T-helper 1 cell treated with Interleukin-12 subunit alpha and Interleukin-12 subunit beta and Interleukin-4 antibody, amounts not matched to agents 30 ng/mL and 1 ng/mL, for 36 hours (primary cell): ENCODE data around the gene SYT7. TPM values are rescaled to one million over a fixed set of nuclear protein-coding genes. Genes with fewer than 3 reads are reported as not detected.

ENCODE experiments used
- intact Hi-C: fragments of 100-400 bp; cut with micrococcal nuclease; formaldehyde crosslinking; loops from one replicate; pipeline ENCODE4 v1.15.1; 2024
- total RNA-seq: library from RNA; stranded (reverse); gene quantifications from 2 replicates; pipeline ENCODE4 v1.2.3, GENCODE V29; 2022

Gene SYT7
- total RNA-seq, 1 donor from 2014 or later: not detected

DNA sequence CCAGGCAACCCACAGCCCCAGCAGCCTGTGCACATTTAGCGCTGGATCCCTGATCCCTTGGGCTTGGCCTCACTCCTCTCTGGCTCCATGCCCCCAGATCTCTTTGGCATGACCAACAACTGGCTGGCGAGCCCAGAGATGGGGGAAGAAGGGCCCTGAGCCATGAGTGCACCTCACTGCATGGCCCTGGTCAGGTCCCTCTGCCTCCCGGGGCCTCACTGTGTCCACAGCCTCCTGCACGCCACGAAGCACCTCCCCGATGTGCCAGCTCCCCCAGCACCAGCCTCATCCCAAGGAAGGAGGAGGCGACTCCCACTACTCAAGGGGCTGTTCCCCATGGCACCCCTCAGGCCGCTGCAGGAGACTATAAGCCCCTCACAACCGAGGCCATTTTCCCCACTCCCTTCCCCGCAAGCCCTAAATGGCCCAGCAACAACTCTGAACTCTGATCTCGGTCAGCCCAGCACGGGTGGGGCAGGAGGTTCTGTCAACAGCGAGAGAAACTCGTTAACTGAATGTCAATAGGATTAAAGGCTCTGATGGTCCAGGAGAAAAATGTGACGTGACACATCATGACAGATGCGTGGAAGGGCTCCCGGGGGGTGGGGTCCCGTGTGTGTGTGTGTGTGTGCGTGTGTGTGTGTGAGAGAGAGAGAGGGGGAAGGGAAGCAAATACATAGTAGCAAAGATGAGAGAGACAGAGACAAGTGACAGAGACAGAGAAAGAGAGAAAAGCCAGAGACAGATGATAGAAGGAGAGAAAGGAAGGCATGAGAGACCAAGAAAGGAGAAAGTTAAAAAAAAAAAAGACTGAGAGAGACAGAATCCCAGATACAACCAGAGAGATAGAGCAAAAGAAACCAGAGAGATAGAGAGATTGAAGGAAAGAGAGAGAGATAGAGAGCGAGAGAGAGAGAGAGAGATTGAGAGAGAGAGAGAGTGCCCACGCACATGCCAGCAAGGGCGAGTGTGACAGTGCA is 28.4 kb upstream of the SYT7 start:
- intact Hi-C loops: no loop called here

- intact Hi-C loops: no loop called here
These were observed 27.2 kb upstream of the SYT7 start for GRCh38 chr11:61607920-61608599.

DNA sequence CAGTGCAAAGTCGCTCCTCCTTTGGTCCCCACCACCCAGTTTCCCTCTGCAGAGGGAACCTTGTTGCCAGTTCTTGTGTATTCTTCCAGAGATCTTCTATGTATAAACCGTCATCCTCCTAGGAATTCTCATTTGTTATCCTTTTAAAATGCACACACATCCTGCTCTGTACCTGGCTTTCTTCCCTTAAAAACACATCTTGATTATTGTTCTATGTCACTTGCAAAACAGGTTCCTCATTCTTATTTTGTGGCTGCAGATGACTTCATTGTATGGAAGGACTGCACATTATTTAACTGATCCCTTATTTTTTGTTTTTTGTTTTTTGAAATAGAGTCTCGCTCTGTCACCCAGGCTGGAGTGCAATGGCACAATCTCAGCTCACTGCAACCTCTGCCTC is 26.6 kb upstream of the SYT7 start:
- intact Hi-C loops: no loop called here

- intact Hi-C loops: no loop called here
These were observed 22.8 kb upstream of the SYT7 start for GRCh38 chr11:61603667-61604066.

DNA sequence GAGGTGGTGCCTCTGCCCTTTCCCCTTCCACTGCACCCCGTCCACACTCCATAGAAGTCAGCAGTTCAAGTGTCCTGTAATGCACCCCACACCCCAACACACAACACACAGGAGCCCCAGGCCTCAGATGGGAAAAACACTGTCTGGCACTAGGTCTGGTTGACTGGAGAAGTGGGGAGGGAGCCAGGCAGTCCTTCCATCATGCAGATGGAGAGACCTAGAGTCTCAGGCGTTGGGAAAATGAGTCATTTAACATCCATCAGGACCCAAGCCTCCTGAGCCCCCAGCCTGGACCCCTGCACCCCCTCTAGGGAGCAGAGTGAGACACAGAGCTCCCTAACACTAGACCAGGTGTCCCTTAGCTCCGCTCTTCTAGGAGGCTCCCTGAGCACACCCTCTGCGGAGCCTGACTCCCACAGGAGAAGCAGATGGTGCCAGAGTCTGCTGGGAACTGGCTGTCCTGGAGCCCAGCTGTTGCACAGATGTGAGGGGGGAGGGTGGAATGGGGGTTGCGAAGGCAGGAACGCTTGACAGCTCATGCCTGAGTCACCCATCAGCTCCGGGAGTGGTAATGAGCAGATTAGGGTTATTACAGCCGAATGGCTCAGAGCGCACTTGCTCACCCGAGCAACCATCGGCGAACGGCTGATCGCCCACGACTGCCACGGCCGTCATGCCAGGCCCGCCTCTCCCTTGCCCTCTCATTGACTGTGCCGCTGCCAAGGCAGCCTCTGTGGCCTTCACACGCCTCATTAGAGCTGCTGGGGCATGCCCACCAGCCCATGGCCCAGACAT is 22.1 kb upstream of the SYT7 start:
- intact Hi-C loops: no loop called here

DNA sequence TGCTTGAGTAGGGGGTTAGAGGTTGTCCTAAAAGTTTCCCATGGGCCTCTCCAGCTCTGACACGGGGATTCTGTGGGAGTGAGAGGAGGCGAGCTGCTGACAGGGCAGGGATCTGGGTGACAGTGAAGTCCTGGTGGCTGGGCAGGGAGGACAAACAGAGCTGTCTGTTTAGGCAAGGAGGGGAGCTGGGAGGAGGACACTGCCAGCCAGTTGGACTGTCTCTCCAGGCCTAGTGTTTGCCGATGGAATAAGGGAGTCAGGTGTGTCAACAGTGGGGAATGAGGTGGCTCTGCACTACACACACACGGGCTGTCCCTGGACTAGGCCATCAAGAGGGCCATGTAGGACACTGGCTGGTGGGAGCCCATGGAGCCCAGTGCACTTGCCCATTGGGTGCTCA is 20.6 kb upstream of the SYT7 start:
- intact Hi-C loops: no loop called here

DNA sequence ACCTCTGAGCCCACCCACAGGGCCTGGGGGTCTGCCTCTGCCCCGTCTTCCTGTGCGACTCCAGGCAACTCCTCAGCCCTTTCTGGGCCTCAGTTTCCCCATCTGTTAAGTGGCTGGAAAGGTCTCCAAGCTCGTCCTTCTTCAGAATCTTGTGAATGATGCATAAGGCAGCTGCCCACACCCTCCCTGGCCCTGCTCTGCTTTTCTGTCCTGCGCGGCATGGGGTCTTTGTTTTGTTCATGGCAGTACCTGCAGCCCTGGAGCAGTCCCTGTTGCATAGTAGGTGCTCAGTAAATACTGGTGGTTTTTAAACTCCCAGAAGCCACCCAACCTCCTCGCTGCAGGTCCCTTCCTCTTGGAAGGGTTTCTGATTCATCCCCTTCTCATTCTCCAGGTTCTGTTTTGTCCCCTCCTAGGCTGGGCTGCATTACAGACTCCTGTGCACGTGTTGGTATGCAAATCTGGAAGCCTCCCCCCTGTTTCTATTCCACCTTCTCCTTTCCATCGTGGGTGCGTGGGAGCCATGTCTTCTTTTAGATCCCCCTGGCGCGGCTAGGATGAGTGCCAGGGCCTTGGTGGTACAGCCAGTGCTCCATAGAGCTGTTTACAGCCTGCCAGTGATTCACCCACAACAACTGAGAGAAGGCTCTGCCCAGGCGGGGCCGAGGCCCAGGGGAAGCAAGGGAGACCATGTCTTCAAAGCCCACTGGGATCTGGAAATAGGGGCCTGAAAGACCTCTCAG is 19.3 kb upstream of the SYT7 start:
- intact Hi-C loops: no loop called here

DNA sequence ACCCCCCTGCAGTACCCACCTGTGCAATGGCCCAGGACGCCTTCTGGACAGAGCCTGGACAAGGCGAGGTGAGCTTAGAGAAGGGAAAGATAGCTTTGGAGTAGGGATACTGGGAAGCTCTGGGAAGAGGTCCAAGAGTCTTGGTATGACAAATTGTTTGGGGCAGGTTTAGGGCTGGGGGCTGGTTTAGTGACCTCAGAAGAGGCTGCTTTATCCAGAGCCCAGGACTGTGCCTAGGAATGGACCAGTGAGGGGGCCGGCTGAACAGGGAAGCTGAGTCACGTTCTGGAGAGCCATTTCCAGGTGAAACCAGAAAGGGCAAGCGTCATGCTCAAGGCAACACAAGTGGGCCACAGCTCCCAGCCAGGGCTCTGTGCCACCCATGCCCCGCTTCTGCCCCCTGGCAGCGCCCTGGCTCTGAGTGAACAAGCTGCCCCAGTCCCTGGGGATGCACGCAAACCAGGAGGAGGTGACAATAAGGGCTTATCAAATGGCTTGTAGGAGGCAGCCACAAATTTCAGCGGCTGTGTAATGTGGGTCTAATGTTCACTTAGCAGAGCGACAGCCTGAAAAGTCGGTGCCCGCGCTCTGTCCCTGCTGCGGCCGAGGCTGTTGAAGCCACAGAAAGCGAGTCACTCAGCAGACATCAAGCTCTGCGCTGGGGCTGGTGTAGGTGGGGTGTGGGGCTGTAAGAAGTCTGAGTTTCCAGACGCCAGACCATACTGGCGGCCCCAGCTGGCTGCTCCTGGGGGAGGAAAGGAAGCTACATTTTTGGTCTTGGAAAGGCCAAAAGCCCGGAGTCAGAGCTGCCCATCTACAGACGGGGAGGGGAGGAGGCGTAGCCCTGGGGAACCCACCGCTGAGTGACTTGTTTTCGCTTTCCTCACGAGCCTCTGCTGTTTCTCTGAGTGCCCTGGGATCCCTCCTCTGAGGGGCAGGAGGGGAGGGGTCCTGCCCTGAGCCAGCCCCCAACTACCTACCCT is 18.3 kb upstream of the SYT7 start:
- intact Hi-C loops: no loop called here

GRCh38 chr11:61598374-61598773 is 17.5 kb upstream of the SYT7 start:
- intact Hi-C loops: no loop called here

GRCh38 chr11:61596990-61597389 is 16.1 kb upstream of the SYT7 start:
- intact Hi-C loops: no loop called here

- intact Hi-C loops: no loop called here
These were observed 15.7 kb upstream of the SYT7 start for GRCh38 chr11:61596542-61596941.

- intact Hi-C loops: no loop called here
These were observed 14.0 kb upstream of the SYT7 start for GRCh38 chr11:61594907-61595257.

DNA sequence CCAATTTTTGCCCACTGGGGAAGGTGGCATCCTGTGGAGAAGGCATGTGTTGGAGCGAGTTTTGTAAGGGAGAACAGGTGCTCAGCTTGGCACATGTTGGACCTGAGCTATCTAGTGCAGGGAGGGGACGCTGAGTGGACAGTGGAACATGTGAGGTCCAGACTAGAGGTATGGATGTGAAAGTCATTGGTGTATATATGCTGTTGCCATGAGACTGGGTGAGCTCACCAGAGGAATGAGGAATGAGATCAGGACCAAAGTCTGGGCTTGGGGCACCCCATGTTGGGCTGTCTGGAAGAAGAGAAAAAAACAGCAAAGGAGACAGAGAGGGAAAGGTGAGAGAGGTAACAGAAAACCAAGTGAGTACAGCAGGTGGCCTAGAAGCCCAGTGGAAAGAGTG is 12.3 kb upstream of the SYT7 start:
- intact Hi-C loops: no loop called here

GRCh38 chr11:61592176-61592575 is 11.3 kb upstream of the SYT7 start:
- intact Hi-C loops: no loop called here

- intact Hi-C loops: loop anchor here (10.0 kb wide), 1 partner anchor 255 kb away; the partner anchor contains the start of genes DDB1 and TKFC
These were observed 9.1 kb upstream of the SYT7 start for GRCh38 chr11:61589961-61590360.

DNA sequence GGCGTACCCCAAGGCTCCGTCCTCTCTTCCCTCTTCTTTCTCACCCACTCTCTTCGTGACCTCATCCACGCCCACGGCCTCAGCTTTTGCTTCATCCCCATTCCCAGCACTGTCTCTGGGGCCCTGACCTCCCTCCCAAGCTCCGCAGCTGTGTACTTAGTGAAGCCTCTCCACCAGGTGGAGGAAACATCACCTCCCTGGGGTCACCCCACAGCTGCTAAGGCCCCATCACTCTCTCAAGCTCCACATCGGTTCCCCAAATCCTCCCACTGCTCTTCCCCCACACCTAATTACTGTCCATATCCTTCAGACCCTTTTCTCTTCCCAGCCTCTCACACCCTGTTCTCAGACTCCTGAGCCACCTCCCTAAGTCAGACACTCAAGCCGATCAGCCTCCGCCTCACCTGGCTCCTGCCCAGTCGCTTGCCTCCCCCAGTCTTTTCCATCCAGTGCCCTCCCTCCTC is 7.9 kb upstream of the SYT7 start:
- intact Hi-C loops: loop anchor here (10.0 kb wide), 1 partner anchor 254 kb away; the partner anchor contains the start of genes DDB1 and TKFC

GRCh38 chr11:61587951-61588727 is 7.3 kb upstream of the SYT7 start:
- intact Hi-C loops: loop anchor here (10.0 kb wide), 1 partner anchor 253 kb away; the partner anchor contains the start of genes DDB1 and TKFC

- intact Hi-C loops: loop anchor here (10.0 kb wide), 1 partner anchor 253 kb away; the partner anchor contains the start of genes DDB1 and TKFC
These were observed 6.7 kb upstream of the SYT7 start for GRCh38 chr11:61587541-61587941.
